ENCODE results near the gene GRAMD4.

Gene GRAMD4

GRCh38 chr22:46657996-46658947, 38.1 kb downstream of the GRAMD4 start:
- DNase-seq: peak; percentile 0

GRCh38 chr22:46659059-46659790, 39.0 kb downstream of the GRAMD4 start:
- no peak for DNase-seq

DNA sequence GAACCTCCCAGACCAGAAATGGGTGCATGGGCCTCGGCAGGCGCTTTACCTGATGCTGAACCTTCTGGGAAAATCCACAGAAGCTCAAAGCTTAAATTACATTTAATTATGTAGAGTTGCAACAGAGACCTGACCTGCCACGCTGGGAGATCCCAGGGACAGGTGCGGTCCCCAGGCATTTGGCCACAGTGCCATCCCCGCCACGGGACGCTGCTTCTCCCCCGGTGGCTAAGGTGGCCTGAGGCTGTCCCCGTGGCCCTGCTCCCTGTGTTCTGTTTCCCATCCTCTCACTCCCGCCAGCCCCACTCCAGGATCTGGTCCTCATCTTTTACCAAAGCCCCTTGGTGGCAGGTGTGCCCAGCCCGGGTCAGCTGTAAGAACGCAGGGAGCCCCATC, 39.6 kb downstream of the GRAMD4 start:
- no peak for DNase-seq

- peak; percentile 26 for DNase-seq
Observed at GRCh38 chr22:46660604-46661201, 40.5 kb downstream of the GRAMD4 start.

DNA sequence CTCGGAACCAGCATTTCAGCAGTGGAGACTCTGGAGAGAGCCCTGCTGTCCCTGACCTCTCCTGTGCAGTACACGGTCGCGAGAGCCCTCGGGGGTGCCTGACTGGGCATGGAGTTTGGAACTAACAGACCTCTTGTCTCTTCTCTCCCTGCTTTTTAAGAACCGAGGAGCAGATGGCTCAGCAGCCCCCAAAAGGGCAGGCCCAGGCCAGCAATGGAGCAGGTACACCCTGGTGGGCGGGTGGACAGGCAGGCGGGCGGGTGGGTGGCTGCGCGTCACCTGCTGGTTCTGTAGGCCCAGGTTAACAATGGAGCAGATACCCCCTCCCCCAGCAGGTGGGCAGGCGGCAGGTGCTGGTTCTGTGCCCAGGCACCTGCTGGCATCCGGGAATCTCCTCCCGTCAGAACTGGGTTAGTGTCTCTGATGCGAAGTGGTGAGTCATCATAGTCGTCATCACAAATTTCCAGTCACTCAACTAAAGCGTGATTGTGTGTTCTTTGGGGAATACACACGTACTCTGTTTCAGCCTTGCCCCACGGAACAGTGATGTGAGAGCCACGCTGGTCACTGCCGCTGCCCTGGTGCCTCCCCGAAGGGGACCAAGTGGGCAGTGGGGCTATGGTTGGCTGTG, 41.1 kb downstream of the GRAMD4 start:
- DNase-seq: peak; percentile 11

- DNase-seq: no peak
Observed at GRCh38 chr22:46662226-46662625, 42.0 kb downstream of the GRAMD4 start.

- no peak for DNase-seq
Observed at GRCh38 chr22:46663001-46663400, 42.8 kb downstream of the GRAMD4 start.

DNA sequence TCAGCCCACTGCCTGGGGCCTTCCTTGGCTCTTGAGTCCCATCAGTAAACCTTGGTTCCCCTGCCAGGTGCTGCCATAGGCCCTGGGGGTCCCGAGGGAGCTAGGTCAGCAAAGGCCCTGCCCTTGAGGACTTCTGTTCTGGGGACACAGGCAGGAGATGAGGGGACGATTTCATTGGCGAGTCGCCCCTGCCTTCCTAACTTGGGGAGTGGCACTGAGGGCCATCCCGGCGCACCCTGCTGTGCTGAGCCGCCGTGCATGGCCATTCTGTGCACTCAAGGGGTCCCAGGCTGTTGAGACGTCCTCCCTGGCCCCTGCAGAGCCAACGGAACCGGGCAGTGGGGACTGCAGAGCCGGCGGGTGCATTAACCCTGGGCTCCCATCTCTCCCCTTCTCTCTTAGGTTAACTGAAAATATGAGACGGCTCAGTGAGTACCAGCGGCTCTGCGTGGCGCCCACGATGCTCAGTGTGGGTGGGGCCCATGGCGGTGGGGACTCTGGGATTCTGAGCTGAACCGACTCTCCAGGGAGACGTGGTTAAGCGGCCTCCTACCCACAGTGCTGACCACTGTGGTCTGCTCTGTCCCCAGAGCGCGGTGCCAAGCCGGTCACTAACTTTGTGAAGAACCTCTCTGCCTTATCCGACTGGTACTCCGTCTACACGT, 43.4 kb downstream of the GRAMD4 start:
- no peak for DNase-seq

DNA sequence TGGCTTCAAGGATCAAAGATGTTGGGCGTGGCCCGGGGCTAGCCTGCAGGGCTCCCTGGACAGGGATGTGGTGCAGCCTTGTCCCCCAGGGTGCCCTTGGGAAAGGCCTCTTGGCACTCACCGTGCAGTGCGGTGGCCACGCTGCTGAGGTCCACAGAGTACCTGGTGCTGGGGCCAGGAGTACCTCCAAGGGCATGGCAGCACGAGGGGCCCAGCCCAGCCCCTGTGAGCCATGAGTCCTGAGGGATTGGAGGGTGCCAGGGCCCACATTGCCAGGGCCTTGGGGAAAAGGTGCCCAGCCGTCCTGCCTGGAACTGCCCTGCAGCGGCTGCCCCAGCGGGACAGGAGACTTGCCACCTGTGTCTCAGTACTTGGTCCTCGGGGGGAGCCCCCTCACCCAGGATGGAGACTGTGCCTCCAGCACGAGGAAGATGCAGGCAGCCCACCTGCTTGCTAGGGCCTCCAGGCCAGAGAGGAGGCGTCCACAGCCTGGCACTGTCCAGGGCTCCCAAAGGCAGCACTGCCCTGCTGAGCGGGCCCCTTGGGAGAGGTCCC, 44.2 kb downstream of the GRAMD4 start:
- no peak for DNase-seq

- no peak for DNase-seq
Observed at GRCh38 chr22:46665151-46665695, 45.0 kb downstream of the GRAMD4 start.

- no peak for DNase-seq
Observed at GRCh38 chr22:46665751-46666280, 45.6 kb downstream of the GRAMD4 start.

DNA sequence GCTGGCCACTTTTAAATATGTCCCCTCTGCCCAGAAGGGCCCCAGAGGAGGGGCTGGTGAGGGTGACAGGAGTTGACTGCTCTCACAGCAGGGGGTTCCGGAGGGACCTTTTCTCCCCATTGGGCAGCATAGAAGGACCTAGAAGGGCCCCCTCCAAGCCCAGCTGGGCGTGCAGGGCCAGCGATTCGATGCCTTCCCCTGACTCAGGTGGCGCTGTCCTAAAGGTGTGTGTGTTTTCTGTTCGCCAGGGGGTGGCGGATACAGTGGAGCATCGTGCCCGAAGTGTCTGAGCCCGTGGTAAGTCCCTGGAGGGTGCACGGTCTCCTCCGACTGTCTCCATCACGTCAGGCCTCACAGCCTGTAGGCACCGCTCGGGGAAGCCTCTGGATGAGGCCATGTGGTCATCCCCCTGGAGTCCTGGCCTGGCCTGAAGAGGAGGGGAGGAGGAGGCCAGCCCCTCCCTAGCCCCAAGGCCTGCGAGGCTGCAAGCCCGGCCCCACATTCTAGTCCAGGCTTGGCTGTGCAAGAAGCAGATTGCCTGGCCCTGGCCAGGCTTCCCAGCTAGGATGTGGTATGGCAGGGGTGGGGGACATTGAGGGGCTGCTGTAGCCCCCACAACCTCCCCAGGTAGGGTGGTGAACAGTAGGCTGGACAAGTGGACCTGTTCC, 46.5 kb downstream of the GRAMD4 start:
- no peak for DNase-seq

DNA sequence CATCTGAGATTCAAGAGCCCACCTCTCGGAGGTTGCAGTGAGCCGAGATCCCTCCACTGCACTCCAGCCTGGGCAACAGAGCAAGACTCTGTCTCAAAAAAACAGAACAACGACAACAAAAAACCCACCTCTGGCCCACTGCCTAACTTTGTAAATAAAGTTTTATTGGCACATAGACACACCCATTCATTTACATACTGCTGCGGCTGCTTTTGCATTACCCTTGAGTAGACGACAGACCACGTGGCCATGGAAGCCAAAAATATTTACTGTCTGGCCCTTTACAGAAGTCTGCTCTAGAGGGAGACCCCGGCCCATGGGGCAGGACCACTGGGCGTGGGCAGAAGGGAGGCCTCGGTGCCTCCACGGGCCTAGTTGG, 47.0 kb downstream of the GRAMD4 start:
- DNase-seq: no peak

- no peak for DNase-seq
Observed at GRCh38 chr22:46668116-46668515, 47.9 kb downstream of the GRAMD4 start.

DNA sequence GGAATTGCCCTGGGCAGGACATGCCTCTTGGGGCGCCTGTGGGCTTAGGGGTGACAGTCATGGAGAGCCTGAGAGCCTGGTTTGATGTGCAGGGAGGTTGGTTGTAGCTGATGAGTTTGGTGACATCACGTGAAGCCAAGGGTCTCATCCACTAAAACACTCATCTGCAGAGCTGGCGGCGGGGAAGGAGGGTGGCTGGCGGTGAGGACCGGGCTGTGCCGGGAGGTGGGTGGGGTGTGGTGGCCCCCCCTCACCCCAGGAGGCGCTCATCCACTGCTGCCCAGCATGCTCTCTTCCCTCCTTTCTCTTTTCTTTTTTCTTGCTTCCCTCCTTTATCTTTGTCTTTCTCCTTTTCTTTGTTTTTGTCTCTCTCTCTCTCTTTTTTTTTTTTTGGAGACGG, 49.0 kb downstream of the GRAMD4 start:
- no peak for DNase-seq

GRCh38 chr22:46671824-46672432, 51.7 kb downstream of the GRAMD4 start:
- no peak for DNase-seq

DNA sequence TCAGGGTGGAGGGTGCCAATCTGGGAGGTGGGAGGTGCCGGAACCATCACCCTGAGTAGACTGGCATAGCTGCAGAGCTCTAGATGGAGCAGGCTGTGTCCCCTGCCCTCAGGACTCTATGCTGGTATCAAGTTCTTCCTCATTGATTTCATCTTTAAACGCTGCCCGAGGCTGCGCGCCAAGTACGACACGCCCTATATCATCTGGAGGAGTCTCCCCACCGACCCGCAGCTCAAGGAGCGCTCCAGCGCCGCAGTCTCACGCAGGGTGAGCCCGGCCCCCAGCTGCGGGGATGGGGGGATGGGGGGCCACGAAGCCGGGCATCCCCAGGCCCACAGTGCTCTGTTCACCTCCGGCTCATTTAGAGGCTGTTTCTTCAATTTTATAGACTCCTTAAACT, 52.5 kb downstream of the GRAMD4 start:
- no peak for DNase-seq

GRCh38 chr22:46673205-46673604, 53.0 kb downstream of the GRAMD4 start:
- DNase-seq: no peak

GRCh38 chr22:46673662-46674236, 53.6 kb downstream of the GRAMD4 start:
- no peak for DNase-seq

- DNase-seq: no peak
Observed at GRCh38 chr22:46674367-46674781, 54.2 kb downstream of the GRAMD4 start.

Measured in NCI-H1092 treated with DMSO at 0.1 percent for 48 hours (cell line).